ENCODE data around the gene COL16A1.
"Not testable (repeated sequence)": the region's sequence is repeated elsewhere in the genome, so short reads cannot be mapped to it uniquely, and the experiment has no call there.

COL16A1 gene

DNA sequence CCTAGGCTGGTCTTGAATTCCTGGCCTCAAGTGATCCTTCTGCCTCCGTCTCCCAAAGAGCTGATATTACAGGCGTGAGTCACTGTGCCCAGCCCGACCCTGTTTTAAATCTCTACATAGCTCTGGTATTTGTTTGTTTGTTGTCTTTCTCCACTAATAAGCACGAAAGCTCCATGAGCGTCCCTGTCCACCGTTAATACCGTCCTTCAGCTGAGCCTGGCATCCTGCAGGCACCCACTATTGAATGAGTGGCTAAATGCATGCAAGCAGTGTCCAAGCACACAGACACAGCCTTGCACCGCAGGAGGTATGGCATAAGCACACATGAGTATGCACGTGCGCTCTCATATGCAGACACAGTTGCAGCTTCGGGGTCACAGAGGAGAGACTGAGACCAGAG lies 4.5 kb upstream of the COL16A1 start:
- H3K4me3 ChIP-seq (ENCODE audit: low read depth, low read length) = no peak overlapping the region
- DNase-seq (ENCODE audit: low read depth) = no peak

DNA sequence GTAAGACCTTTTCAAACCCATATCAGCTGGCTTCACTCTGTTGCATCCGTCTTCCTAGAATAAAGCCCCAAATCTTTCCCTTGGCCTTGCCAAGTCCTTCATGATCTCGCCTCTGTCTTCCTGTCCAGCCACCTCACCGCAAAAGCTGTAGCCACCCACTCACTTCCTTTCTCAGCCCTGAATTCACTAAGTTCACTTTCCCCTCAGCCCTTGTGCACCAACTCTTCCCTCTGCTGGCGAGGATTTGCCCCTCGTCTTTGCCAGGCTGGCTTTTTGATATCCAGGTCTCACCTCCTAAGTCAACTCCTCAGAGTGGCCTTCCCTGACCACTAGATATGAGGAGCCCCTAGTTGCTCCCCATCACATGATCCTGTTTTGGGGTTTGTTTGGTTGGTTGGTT lies 3.9 kb upstream of the COL16A1 start:
- DNase-seq (ENCODE audit: low read depth) = no peak
- no peak overlapping the region for H3K4me3 ChIP-seq (ENCODE audit: low read depth, low read length)

DNA sequence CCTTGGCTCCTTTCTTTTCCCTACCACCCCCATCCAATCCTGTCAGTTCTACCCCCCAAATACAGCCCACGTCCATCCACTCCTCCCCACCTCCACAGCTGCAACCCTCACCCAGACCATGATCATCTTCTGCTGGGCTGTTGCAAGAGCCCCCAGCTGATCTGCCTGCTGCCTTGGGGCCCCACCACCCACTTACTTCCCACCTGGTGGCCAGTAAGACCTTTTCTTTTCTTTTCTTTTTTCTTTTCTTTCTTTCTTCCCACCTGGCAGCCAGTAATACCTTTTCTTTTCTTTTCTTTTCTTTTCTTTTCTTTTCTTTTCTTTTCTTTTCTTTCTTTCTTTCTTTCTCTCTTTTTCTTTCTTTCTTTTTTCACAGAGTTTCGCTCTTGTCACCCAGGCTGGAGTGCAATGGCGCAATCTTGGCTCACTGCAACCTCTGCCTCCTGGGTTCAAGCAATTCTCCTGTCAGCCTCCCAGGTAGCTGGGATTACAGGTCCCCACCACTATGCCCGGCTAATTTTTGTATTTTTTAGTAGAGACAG lies 3.3 kb upstream of the COL16A1 start:
- not testable (repeated sequence) for DNase-seq (ENCODE audit: low read depth); H3K4me3 ChIP-seq (ENCODE audit: low read depth, low read length)

DNA sequence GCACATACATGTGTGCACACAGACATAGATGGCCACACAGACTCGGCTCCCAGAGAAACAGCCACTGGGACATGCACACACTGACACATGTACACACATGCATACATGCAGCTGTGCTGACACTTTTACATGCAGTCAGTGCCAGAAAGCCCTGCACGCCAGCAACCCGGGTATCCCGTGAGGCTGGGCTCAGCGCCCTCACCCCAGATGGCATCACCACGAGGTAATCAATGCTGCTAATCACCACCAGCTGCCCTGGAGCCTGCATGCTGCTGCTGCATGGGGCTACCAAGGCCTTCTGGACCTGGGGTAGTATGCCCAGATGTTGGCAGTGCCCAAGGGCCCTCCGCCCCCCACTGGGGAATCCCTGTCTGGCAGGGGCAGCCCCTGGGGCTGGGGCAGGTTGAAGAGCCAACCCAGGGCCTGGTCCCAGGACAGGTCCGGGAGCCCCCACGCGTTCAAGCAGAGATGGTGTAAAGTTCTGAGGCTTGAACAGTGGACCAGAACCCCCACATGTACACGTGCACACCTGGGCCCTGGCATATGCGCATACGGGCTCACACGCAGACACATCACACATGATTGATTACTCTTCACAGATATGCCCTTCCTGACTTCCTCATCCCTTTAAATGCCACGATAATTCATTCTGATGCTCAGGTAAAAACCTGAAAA lies 2.7 kb upstream of the COL16A1 start:
- DNase-seq (ENCODE audit: low read depth) = no peak
- no peak overlapping the region for H3K4me3 ChIP-seq (ENCODE audit: low read depth, low read length)

DNA sequence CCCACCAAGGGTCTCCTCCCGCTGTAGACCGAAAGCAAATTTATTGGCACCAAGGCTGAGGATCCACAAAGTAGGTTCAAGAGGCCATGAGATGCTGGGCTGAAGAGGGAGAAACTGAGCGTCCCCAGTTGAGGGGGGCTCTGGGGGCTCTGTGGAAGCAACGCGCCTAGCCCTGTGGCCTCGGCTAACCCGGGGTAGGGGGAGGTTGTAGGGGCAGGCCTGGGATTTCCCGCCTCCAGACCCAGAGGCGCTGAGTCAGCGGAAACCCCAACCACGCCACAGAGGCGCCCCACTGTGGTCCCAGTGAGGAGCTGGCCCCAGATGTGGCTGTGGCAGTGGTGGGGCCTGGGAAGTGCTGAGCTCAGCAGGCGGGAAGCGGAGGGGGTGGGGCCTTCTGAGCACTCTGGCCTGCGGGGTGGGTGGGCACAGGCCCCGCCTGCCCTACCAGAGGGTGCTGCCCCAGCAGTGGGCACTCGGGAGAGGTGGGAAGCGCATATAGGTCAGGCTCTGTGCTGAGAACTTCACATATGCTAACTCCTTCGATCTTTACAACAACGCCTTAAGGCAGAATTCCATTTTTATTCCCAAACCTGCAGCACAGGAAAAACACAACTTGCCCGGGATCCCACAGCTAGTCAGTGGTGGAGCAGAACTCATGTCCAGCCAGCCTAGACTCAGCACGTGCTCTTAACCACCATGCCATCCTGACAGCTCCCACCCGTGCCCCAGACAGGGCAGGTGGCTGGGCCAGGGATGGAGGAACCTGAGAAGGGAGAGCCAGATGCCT lies 1.5 kb upstream of the COL16A1 start:
- H3K4me3 ChIP-seq (ENCODE audit: low read depth, low read length) = peak overlapping the region; percentile 65

DNA sequence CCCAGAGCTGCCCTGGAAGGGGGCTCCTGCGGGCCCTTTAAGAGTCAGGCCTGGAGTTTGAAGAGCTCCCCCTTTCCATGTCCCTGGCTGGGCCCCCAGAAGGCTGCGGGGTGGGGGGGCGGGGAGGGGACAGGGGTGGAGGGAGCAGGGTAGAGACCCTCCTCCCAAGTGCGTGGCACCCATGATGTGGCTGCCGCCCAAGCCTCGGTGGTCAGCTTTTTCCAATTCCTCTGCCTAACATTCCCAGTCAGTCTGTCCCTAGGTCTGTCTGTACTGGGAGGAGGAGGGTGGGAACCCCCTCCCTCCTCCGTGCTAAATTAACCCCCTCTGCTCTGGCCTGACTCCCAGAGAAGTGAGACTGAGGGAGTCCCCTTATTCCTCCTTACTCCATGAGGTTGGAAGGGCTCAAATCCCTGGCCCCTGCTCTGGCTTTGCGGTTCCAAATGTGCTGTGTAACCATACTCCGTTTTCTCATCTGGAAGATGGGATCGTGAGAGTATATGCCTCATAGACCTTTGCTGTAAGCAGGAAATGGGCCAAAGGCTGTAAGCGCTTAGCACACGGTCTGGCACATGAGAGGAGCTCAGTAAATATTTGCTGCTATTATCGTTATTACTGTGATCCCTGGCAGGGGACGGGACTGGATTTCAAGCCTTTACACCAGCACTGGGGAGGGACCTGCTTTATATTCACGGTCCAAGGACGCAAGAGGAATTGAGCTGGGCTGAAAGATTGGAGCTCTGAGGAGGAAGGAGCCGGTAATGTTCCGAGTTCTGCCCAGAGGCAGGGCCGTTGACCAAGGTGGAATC lies 658 bp upstream of the COL16A1 start:
- DNase-seq (ENCODE audit: low read depth) = no peak
- H3K4me3 ChIP-seq (ENCODE audit: low read depth, low read length) = peak overlapping the region; percentile 65

More for the DNA sequence above, 1.5 kb upstream of the COL16A1 start:
- no peak for DNase-seq (ENCODE audit: low read depth)

DNA sequence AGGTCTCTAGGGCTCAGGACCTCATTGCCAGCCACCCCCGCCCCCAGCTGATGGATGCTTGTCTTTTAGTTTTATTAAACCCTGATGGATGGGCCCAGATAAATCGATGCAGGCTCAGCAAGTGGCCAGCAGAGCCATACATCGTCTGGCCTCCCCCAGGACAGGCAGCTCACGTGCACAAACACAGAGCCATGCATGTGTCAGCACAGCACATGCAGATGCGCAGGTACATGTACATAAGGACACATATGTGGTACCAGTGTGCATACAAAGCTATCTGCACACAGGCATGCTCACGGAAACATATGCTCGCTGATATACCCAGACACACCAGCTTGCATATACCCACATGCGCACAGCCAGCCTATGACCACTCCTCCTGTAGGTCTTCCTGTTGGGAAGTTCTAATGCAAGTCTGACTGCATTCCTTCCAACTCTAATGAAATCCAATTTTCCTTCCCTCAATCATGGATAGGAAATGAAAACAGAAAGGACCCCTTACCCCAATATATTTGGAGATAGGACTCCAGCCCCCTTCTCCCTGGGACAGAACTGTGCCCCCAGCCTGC lies 897 bp downstream of the COL16A1 start:
- DNase-seq (ENCODE audit: low read depth) = no peak
- H3K4me3 ChIP-seq (ENCODE audit: low read depth, low read length) = peak overlapping the region; percentile 65

DNA sequence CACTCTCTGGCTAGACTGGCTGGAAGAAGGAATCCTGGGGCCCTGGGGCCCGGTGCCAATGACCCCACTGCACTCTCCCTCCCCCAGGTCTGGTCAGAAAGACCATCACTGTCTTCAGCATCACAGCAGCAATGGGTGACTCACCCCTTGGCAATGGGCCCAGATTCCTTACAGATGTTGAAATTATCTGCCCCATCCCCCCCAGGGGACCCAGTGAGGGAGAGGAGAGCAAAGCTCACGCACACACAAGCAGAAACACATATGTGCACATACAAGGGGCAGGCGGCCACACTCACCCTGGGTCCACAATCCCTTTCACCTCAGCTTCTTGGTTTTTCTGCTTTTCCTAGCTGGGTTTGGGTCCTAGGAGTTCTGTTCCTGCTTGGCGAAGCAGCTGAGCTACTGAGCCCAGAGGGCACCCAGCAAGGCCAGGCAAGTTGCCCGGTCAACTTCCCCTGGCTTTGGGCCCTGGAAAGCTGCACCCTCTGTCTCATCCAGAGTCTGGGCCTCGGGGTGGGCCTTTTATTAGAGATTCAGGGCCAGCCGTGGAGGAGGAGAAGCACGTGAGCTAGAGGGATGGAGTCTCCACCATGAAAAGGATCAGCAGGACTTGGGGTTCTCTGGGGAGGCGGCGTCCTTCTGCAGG lies 2.6 kb downstream of the COL16A1 start:
- peak; percentile 97 for DNase-seq (ENCODE audit: low read depth)
- H3K4me3 ChIP-seq (ENCODE audit: low read depth, low read length) = peak overlapping the region; percentile 65

DNA sequence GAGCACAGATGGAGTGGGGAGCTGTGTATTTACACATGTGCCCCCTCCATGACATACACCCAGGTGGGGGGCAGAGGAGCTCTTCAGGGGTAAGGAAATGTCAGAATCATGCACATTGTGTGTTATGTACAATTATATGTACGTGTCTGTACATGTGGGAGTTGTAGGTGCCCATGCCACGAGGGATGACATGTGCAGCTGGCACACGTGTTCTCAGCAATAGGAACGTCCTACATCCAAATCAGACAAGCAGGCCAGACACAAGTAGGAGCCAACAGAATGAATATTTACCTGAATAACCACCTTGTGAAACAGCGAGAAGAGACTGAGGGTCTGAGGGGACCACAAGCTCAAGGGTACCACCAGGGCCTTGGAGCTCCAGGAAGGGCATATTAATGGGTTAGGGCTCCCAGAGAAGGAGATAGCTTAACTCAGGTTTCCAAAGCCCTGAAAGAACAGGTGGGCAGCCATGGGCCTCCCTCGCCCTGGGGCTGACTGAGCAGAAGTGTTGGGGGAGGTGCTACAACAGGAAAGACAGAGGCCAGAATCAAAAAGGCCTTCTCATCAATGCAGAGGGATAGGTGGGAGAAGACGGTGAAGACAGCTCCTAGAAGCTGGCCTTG lies 3.2 kb downstream of the COL16A1 start:
- H3K4me3 ChIP-seq (ENCODE audit: low read depth, low read length) = peak overlapping the region; percentile 65
- DNase-seq (ENCODE audit: low read depth) = no peak

DNA sequence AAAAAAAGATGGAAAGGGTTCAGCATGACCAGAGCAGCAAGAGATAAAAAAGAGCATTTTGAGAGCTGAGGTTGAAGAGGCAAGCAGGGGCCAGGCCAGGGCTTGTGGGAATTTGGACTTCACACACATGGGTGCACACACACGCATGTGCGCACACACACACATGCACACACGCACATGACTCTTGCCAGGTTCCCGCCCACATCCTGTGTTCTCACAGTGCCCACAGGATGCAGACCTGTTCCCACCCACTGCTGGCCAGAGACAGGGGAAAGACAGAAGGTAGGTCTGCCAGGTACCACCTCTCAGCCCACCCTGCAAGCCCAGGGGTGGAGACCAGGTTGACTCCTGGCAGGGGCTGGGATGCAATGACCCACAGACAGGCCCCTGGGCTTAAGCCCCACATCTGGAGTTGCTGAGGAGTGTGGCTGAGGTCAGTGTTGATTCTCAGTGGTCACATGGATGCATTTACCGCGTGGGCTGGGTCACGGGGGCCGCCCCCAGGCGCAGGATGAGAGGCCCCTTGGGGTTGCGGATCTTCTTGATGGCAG lies 4.4 kb downstream of the COL16A1 start:
- no peak overlapping the region for H3K4me3 ChIP-seq (ENCODE audit: low read depth, low read length)
- DNase-seq (ENCODE audit: low read depth) = no peak

DNA sequence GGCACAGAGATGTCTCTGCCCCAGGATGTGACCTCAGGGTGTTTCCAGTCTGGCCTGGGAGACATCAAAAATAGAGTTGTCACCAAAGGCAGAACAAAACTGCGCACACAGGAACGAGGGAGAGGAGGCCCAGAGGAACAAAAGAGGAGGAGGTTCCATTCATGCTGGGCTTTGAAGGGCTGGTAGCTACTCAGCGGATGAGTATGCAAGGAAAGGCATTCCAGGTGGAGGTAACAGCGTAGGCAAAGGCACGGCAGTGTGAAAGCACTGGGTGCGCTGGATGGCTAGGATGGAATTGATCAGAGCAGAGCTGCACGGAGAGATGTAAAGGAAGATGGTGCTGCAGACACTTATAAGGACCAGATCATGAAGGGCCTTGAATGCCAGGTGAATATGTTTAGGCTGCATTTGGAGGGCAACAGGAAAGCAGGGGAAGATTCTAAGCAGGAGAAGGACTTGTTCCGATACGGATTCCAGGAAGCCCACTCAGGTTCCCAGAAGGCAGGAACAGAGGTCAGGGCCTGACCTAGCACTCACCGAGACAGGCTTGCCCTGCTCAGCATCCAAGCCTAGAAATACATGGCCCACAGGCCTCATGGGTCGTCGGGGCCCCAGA lies 6.3 kb downstream of the COL16A1 start:
- no peak for DNase-seq (ENCODE audit: low read depth)
- no peak overlapping the region for H3K4me3 ChIP-seq (ENCODE audit: low read depth, low read length)

DNA sequence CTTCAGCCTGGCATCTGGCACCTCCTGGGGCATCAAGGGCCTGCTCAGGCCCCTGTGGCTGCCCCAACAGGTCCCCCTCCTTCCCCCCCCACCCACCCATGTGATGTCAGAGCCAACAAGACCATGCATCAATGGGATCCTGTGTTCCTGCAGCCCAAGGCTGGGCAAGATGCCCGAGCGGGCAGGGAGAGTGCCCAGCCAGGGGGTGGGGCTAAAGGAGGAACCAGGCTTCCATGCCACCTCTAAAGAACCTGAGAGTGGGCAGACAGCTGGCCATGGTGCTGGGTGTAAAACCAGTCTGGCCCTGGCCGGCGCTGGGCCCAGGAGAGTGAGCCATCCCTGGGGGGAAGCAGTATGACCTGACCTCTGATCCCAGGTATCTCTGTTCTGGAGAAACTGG lies 7.6 kb downstream of the COL16A1 start:
- DNase-seq (ENCODE audit: low read depth) = no peak
- H3K4me3 ChIP-seq (ENCODE audit: low read depth, low read length) = no peak overlapping the region

DNA sequence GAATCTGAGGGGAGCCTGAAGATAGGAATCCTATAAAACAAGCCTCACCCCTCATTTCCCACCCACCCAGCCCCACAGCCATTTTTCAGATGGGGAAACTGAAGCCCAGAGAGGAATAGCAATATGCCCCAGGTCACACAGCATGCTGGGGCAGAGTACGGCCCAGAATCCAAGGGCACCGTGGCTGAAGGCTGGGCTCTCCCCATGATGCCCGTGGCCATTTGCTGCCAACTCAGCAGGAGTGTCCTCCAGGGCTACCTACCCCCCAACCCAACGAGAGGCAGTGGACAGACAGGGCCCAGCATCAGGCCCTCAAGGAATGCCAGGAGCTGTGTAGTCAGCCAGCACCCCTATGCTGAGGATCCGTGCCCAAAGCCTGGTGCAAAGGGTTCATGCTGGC lies 8.5 kb downstream of the COL16A1 start:
- DNase-seq (ENCODE audit: low read depth) = no peak
- H3K4me3 ChIP-seq (ENCODE audit: low read depth, low read length) = no peak overlapping the region

DNA sequence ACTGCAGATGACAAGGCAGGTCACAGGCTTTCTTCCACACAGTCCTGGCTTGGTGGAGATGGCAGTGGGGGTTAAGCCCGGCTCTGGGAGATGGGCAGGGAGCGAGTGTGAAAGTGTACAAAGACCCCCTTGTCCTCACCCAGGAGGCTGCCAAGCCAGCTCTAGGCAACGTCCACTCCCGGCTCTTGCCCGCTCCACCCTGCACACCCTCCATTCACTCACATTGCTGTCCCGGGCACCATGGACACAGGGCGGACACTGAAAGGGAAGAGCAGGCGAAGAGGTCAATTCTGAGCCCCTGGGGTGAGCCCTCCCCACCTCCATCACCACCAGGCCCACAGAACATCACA lies 8.9 kb downstream of the COL16A1 start:
- no peak for DNase-seq (ENCODE audit: low read depth)
- no peak overlapping the region for H3K4me3 ChIP-seq (ENCODE audit: low read depth, low read length)

DNA sequence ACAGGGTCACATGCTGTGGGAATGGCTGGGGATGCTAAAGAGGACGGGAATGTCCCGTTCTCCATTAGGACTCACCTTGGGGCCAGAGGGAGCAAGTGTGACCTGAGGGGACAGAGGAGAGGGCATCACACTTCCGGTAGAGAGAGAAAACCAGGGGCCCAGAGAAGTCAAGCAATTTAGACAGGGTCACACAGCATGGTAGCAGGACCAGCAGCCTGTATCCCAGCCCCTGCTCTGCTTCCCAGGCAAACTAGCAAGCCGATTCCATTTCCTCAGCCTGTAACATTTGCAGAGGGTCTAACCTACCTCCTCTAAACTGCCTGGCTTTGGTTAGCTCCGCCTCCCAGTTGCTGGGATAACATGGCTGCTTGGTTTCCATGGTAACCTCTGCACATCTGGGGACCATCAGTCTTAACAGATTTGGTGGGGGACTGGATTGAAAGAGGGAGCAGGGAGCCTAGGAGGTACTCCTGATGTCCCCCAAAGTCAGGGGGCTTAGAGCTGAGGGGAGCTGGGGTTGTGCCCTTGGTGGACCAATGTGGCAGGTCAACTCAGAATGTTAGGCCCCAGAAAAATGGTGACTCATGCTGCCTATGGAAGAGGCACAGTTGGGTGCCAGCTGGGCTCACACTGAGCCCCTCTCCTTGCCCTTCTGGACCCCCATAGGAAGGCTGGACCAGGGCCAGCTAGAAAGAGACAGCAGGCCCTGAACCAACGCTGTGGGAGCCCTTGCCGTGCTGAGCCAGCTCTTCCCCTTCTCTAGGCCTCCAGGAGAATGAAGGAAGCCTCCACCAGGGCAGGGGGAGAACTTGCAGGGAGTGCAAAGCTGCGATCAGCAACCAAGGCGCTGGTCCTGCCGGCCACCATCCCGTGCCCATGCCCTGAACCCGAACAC lies 9.5 kb downstream of the COL16A1 start:
- DNase-seq (ENCODE audit: low read depth) = no peak
- no peak overlapping the region for H3K4me3 ChIP-seq (ENCODE audit: low read depth, low read length)

DNA sequence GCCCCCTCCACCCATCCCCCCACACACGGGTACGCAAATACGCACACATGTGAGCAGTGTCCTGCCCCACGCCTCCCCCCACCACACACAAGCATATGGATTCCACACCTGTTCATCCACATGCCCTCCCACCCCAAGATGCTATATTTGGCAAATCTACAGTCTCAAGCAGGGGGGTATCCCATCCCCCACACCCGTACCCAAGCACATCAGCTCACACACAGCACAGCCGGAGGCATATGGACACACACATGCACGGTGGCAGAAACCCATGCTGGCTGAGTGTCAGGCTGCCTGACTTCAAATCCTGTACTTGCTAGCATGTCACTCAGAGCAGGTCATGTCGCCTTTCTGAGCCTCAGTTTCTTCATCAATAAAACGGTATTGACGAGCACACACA lies 10.6 kb downstream of the COL16A1 start:
- H3K4me3 ChIP-seq (ENCODE audit: low read depth, low read length) = no peak overlapping the region
- no peak for DNase-seq (ENCODE audit: low read depth)

DNA sequence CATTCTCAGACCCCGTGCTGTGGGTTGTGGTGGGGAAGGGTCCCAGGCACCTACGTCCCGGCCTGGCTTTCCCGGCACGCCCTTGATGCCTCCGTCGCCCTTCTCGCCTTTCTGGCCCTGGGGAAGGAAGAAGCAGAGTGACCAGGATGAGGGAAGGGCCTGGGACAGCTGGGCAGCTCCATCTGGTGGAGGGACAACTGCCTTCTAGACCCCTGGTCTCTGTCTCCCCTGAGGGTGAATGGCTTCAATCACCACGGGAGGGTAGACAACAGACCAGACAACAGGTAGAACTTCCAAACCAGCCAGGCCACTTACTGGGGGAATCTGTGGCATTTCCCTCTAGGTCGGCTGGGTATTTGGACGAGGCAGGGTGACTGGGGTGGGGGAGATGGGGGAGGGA lies 11.9 kb downstream of the COL16A1 start:
- no peak overlapping the region for H3K4me3 ChIP-seq (ENCODE audit: low read depth, low read length)
- DNase-seq (ENCODE audit: low read depth) = no peak

Measured in skeletal muscle cell (primary cell).